ENCODE measurements around the gene ACOXL.

The ACOXL gene

GRCh38 chr2:110740747-110741349, 8.5 kb downstream of the ACOXL start:
- TF ChIP-seq, protein P1, sequence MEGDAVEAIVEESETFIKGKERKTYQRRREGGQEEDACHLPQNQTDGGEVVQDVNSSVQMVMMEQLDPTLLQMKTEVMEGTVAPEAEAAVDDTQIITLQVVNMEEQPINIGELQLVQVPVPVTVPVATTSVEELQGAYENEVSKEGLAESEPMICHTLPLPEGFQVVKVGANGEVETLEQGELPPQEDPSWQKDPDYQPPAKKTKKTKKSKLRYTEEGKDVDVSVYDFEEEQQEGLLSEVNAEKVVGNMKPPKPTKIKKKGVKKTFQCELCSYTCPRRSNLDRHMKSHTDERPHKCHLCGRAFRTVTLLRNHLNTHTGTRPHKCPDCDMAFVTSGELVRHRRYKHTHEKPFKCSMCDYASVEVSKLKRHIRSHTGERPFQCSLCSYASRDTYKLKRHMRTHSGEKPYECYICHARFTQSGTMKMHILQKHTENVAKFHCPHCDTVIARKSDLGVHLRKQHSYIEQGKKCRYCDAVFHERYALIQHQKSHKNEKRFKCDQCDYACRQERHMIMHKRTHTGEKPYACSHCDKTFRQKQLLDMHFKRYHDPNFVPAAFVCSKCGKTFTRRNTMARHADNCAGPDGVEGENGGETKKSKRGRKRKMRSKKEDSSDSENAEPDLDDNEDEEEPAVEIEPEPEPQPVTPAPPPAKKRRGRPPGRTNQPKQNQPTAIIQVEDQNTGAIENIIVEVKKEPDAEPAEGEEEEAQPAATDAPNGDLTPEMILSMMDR (IDR thresholded peaks at IDR 0.05; ENCODE audit: control insufficient read depth, extremely low read depth, insufficient read depth), result no peak
- no peak overlapping the region for H3K4me3 ChIP-seq (ENCODE audit: low read depth, low read length)
- no peak for DNase-seq (ENCODE audit: low read depth)

DNA sequence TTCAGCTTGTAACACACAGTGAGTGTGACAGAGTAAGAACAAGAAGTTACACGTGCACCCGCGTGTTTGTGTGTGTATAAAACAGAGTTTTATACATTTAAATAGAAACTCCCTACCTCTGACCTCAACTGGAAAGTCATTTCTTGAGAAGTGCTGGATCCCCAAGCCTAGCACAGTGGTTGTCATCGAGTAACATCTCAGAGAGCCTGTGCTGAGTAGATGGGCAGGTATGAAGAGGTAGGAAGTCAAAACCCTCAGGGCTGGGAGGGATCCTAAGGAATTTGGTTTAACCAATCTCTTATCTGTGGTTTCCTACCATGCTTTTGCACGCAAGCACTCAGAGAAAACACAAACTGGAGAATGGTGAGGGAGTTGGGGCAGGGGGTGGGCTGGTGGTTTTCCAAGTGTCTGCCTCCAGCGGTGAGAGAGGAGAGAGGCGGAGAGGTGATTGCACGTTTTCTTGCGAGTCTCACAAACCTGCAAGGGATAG, 9.2 kb downstream of the ACOXL start:
- TF ChIP-seq, protein P1 (IDR thresholded peaks at IDR 0.05; ENCODE audit: control insufficient read depth, extremely low read depth, insufficient read depth), result no peak
- no peak overlapping the region for H3K4me3 ChIP-seq (ENCODE audit: low read depth, low read length)
- no peak for DNase-seq (ENCODE audit: low read depth)

DNA sequence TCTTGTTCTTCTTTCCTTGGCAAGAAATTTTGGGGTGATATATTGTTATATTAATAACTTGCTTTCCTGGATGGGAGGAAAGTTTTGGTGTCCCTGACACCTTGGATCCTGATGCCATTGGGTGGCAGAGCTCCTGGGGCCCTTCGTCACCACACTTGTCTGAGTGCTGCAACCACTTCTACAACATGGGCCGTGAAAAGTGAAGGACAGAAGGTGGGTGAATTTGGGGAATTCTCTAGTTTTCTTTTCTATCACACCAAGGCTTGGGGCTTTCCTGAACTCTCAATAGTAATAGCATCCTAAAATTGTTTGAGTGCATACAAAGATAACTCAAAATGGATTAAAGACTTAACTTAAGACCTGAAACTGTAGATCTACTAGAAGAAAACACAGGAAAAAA, 10.0 kb downstream of the ACOXL start:
- no peak overlapping the region for H3K4me3 ChIP-seq (ENCODE audit: low read depth, low read length)
- TF ChIP-seq, protein P1 (IDR thresholded peaks at IDR 0.05; ENCODE audit: control insufficient read depth, extremely low read depth, insufficient read depth), result no peak
- no peak for DNase-seq (ENCODE audit: low read depth)

GRCh38 chr2:110743600-110743999, 11.2 kb downstream of the ACOXL start:
- H3K4me3 ChIP-seq (ENCODE audit: low read depth, low read length), result no peak overlapping the region
- TF ChIP-seq, protein P1 (IDR thresholded peaks at IDR 0.05; ENCODE audit: control insufficient read depth, extremely low read depth, insufficient read depth), result no peak
- DNase-seq (ENCODE audit: low read depth), result no peak

- H3K4me3 ChIP-seq (ENCODE audit: low read depth, low read length), result no peak overlapping the region
- DNase-seq (ENCODE audit: low read depth), result no peak
- TF ChIP-seq, protein P1 (IDR thresholded peaks at IDR 0.05; ENCODE audit: control insufficient read depth, extremely low read depth, insufficient read depth), result no peak
These were observed 12.1 kb downstream of the ACOXL start for GRCh38 chr2:110744429-110744828.

DNA sequence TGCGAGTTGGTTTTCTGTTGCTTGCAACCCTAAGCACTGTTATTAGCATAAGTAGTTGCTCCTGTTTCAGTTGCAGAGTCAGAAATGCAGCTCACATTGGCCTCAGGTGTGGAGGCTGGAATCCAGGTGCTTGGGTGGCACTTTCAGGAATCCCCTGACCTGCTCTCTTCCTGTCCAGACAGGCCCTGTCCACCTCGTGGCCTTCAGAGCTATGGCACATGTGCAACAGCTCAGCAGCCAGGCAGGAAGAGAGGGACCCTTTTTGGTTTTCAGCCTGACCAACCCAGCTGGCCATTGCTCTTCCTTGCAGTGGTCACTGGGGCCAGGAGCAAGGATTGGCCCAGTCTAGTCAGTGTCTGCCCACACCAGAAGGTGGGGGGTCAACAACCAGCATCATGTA, 12.7 kb downstream of the ACOXL start:
- no peak overlapping the region for H3K4me3 ChIP-seq (ENCODE audit: low read depth, low read length)
- TF ChIP-seq, protein P1 (IDR thresholded peaks at IDR 0.05; ENCODE audit: control insufficient read depth, extremely low read depth, insufficient read depth), result no peak
- no peak for DNase-seq (ENCODE audit: low read depth)

Data from LNCaP clone FGC (cell line).